ENCODE measurements around the gene STAG1. TPM values are rescaled to one million over a fixed set of nuclear protein-coding genes. Genes with fewer than 3 reads are reported as not detected.
"Not testable (repeated sequence)": the region's sequence is repeated elsewhere in the genome, so short reads cannot be mapped to it uniquely, and the experiment has no call there.

STAG1 gene
- total RNA-seq, 2 donors from 2014 or later = 26.8 to 56.4 TPM

DNA sequence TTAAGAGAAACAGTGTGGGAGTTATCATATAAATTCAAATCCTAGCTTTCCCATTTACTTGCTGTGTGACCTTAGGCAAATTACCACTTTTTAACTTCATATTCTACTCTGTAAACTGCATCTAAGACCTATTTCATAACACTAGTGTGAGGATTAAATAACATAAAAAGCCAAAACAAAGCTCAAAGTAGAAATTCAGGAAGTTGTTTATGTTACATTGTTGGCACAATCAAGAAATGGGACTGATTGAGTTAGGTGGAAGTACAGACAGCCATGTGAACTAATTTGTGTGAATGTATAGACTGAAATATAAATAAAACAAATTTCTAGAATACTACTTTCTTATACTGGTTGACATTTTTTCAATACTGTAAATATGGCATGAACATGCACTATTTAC is 131.7 kb downstream of the STAG1 start:
- ATAC-seq (ENCODE audit: insufficient number of reproducible peaks, low FRiP score, low read depth) (no peak), DNase-seq (ENCODE audit: low spot score) (no peak)
- Histone ChIP-seq H3K27me3 (replicated peaks; ENCODE audit: insufficient read depth) (no peaks in the 10 kb centered on the region), H3K9me3 (no peaks in the 10 kb centered on the region), H3K36me3 (no peaks in the 10 kb centered on the region), H3K4me1 (ENCODE audit: control insufficient read depth in 1 of 2, low read depth in 2 of 2) (peaks cover 8 to 14% of the 10 kb centered on the region in 2 donors), H3K4me3 (no peak overlapping the region), H3K27ac (no peak overlapping the region)
- TF ChIP-seq, protein P1, sequence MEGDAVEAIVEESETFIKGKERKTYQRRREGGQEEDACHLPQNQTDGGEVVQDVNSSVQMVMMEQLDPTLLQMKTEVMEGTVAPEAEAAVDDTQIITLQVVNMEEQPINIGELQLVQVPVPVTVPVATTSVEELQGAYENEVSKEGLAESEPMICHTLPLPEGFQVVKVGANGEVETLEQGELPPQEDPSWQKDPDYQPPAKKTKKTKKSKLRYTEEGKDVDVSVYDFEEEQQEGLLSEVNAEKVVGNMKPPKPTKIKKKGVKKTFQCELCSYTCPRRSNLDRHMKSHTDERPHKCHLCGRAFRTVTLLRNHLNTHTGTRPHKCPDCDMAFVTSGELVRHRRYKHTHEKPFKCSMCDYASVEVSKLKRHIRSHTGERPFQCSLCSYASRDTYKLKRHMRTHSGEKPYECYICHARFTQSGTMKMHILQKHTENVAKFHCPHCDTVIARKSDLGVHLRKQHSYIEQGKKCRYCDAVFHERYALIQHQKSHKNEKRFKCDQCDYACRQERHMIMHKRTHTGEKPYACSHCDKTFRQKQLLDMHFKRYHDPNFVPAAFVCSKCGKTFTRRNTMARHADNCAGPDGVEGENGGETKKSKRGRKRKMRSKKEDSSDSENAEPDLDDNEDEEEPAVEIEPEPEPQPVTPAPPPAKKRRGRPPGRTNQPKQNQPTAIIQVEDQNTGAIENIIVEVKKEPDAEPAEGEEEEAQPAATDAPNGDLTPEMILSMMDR (IDR thresholded peaks at IDR 0.05) = no peak

DNA sequence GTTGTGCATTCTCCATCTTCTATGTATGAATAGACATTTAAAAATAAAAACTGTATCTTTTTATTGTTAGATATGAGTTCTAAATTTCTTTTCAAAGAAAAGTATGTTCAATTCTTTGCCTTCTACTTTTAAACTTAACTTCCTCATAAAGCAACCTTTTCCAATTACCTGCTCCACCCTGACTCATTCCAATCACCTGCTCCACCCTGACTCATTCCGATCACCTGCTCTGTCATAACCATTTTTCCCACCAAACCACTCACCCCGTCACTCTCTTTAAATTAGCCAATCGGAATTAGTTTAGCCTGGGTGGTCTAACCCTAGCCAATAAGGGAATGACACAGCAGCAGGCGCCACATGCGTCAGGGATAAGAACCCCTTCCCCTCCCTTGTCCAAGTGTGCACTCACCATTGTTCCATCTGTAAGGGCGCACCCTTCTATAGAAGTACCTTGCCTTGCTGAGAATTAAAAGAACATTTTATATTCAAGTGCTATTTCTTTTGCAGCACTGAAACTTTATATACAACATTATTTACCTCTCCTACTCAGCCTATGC is 134.1 kb downstream of the STAG1 start:
- not testable (repeated sequence) for H3K27me3 ChIP-seq (replicated peaks; ENCODE audit: insufficient read depth); DNase-seq (ENCODE audit: low spot score); H3K4me3 ChIP-seq; H3K36me3 ChIP-seq; H3K9me3 ChIP-seq; ATAC-seq (ENCODE audit: insufficient number of reproducible peaks, low FRiP score, low read depth); H3K27ac ChIP-seq
- H3K4me1 ChIP-seq (ENCODE audit: control insufficient read depth in 1 of 2, low read depth in 2 of 2) = peaks cover 5 to 14% of the 10 kb centered on the region in 2 donors

DNA sequence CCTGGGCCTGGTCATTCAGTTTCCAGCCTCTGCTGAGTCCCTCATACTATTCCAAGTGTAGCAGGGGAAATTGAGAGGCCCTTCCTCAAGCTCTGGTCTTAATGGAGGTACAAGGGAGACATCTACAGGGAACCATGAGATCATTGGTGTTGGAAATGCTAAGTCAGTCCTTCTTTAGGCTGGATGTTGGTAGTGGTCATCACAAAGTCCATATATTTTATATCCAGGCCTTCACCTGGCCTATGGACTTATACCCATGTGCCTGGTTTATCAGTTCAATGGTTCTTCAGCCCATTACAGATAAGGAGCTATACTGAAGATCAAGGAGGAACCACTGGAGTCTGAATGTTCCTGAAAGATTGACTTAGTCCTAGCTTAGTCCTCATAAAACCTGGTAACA is 135.0 kb downstream of the STAG1 start:
- peaks cover 5 to 20% of the 10 kb centered on the region in 2 donors for H3K4me1 ChIP-seq (ENCODE audit: control insufficient read depth in 1 of 2, low read depth in 2 of 2)
- no peaks in the 10 kb centered on the region for H3K9me3 ChIP-seq
- ATAC-seq (ENCODE audit: insufficient number of reproducible peaks, low FRiP score, low read depth) (no peak), DNase-seq (ENCODE audit: low spot score) (no peak)
- H3K27me3 ChIP-seq (replicated peaks; ENCODE audit: insufficient read depth) = no peaks in the 10 kb centered on the region
- no peak overlapping the region for H3K27ac ChIP-seq
- TF ChIP-seq, protein P1 (IDR thresholded peaks at IDR 0.05) = no peak
- H3K4me3 ChIP-seq = no peak overlapping the region
- H3K36me3 ChIP-seq = no peaks in the 10 kb centered on the region

DNA sequence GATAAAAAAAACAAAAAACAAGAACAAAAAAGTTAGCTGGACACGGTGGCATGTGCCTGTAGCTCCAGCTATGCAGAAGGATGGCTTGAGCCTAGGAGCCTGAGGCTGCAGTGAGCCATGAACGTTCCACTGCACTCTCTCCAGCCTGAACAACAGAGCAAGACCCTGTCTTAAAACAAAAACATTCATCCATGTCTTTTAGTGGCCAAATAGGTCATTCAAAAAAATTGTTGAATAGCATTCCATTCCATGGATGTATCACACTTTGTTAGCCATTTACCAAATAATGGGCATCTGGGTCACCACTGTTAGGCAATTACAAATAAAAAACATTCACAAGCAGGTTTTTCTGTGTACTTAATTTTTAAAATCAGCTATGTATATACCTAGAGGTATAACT is 139.7 kb downstream of the STAG1 start:
- TF ChIP-seq, protein P1 (IDR thresholded peaks at IDR 0.05) = no peak
- DNase-seq (ENCODE audit: low spot score) = no peak

DNA sequence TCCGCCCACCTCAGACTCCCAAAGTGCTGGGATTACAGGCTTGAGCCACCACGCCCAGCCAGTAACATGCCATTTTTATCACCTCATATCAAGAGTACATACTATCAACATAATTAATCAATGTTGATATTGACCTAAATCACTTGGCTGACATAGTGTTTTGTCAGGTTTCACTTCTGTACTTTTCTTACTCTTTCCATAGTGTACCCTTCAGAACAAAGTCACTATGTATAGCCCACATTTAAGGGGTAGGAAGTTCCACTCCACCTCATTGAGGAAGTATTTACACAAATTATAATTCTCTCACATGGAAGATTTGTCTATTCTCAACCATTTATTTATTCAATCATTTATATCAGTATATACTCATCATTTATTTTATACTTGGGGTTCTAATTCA is 145.2 kb downstream of the STAG1 start:
- no peak for ATAC-seq (ENCODE audit: insufficient number of reproducible peaks, low FRiP score, low read depth)
- Histone ChIP-seq H3K27ac (no peak overlapping the region), H3K4me1 (ENCODE audit: control insufficient read depth in 1 of 2, low read depth in 2 of 2) (peaks cover 0 to 4% of the 10 kb centered on the region in 2 donors), H3K9me3 (no peaks in the 10 kb centered on the region), H3K36me3 (no peaks in the 10 kb centered on the region), H3K4me3 (no peak overlapping the region), H3K27me3 (replicated peaks; ENCODE audit: insufficient read depth) (no peaks in the 10 kb centered on the region)
- DNase-seq (ENCODE audit: low spot score) = no peak
- TF ChIP-seq, protein P1 (IDR thresholded peaks at IDR 0.05) = no peak

More for the DNA sequence above, 139.7 kb downstream of the STAG1 start:
- no peaks in the 10 kb centered on the region for H3K36me3 ChIP-seq
- H3K4me1 ChIP-seq (ENCODE audit: control insufficient read depth in 1 of 2, low read depth in 2 of 2) = peaks cover 5 to 21% of the 10 kb centered on the region in 2 donors
- no peak for ATAC-seq (ENCODE audit: insufficient number of reproducible peaks, low FRiP score, low read depth)
- H3K27ac ChIP-seq = no peak overlapping the region
- no peak overlapping the region for H3K4me3 ChIP-seq
- H3K27me3 ChIP-seq (replicated peaks; ENCODE audit: insufficient read depth) = no peaks in the 10 kb centered on the region
- no peaks in the 10 kb centered on the region for H3K9me3 ChIP-seq

DNA sequence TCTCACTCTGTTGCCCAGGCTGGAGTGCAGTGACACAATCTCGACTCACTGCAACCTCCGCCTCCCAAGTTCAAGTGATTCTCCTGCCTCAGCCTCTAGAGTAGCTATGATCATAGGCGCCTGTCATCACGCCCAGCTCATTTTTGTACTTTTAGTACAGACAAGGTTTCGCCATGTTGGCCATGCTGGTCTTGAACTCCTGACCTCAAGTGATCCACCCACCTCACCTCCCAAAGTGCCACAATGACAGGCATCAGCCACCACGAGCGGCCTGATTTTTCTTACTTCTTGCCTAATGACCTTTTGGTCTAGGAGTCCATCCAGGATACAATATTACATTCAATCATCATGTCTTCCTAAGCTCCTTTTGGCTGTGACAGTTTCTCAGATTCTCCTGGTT is 146.0 kb downstream of the STAG1 start:
- not testable (repeated sequence) for H3K4me3 ChIP-seq; H3K9me3 ChIP-seq; ATAC-seq (ENCODE audit: insufficient number of reproducible peaks, low FRiP score, low read depth); H3K36me3 ChIP-seq; H3K27ac ChIP-seq; DNase-seq (ENCODE audit: low spot score); H3K4me1 ChIP-seq (ENCODE audit: control insufficient read depth in 1 of 2, low read depth in 2 of 2); H3K27me3 ChIP-seq (replicated peaks; ENCODE audit: insufficient read depth)
